Hepatocyte (in vitro differentiated cells): ENCODE results near the gene ZNF593.

Experiments
- EZH2 ChIP-seq: fragments of 200-600 bp; sonication (generic); IDR thresholded peaks from 2 replicates; pipeline ENCODE4 v1.6.1; 2016; ENCODE audit warnings: antibody characterized with exemption, mild to moderate bottlenecking, borderline replicate concordance
- TF ChIP-seq, protein P1 (sequence below): fragments of 200-600 bp; sonication (generic); IDR thresholded peaks from 2 replicates; pipeline ENCODE4 v1.5.1; 2016; ENCODE audit warnings: antibody characterized with exemption, mild to moderate bottlenecking; ENCODE audit not compliant: poor library complexity

DNA sequence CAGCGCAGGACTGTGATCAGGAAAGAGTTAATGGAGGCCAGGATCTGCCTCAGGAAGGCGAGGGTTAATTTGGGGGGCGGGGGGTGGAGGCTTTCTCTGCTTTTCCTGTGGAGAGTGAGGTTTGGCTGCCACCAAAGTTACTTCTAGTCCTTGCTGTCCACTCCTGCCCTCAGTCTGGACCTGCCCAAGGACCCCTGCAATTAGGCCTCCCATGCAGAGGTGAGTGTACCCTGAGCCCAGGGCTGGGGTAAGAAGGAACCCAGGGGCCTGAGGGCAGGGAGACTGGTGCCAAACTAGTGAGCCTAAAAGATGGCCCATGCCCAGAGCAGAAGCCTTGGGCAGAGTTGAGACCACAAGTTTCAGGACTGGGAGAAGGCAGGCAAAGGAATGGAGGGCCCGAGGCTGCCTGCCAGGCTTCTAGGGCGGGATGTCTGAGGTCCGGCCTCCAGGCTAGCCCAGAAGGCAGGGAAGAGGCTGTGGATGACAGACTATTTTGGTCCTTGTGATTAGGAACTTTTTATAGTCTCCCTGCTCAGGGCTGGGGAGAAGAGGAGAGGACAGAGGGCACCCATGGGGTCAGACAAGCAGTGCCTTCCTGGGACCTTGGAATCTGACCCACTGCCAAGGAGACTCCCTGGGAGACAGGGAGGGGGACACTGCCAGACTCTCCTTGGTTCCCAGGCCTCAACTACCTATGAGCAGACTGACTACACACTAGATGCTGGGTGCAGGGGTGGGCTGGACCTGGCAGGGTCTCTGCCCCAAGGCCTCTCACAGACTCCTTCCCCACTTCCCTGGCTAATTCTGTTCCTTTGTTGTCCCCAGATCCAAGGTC lies 10.6 kb upstream of the ZNF593 start, which contains the start of gene FAM110D:
- no peak for TF ChIP-seq EZH2
- TF ChIP-seq, protein P1, sequence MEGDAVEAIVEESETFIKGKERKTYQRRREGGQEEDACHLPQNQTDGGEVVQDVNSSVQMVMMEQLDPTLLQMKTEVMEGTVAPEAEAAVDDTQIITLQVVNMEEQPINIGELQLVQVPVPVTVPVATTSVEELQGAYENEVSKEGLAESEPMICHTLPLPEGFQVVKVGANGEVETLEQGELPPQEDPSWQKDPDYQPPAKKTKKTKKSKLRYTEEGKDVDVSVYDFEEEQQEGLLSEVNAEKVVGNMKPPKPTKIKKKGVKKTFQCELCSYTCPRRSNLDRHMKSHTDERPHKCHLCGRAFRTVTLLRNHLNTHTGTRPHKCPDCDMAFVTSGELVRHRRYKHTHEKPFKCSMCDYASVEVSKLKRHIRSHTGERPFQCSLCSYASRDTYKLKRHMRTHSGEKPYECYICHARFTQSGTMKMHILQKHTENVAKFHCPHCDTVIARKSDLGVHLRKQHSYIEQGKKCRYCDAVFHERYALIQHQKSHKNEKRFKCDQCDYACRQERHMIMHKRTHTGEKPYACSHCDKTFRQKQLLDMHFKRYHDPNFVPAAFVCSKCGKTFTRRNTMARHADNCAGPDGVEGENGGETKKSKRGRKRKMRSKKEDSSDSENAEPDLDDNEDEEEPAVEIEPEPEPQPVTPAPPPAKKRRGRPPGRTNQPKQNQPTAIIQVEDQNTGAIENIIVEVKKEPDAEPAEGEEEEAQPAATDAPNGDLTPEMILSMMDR: no peak
